HAP-1 (cell line): ENCODE data around the gene SAMSN1.

ENCODE experiments used
- DNase-seq, 2 experiments: peaks; one replicate each; pipeline ENCODE4 v3.0.0-alpha.2; 2016 to 2020; ENCODE audit warnings: low spot score in 2 of 2
- H3K27me3 ChIP-seq: fragments of 250-450 bp; sonication (Bioruptor Pico); 2 replicates; pipeline ENCODE4 v1.5.1; 2020; ENCODE audit warnings: low read depth, mild to moderate bottlenecking, moderate library complexity
- H3K36me3 ChIP-seq: fragments of 250-450 bp; sonication (Bioruptor Pico); replicated peaks from 2 replicates; pipeline ENCODE4 v1.5.1; 2020; ENCODE audit warnings: mild to moderate bottlenecking
- H3K4me1 ChIP-seq: fragments of 250-450 bp; sonication (Bioruptor Pico); 2 replicates; pipeline ENCODE4 v1.5.1; 2020; ENCODE audit warnings: mild to moderate bottlenecking
- H3K4me3 ChIP-seq: fragments of 250-450 bp; sonication (Bioruptor Pico); 2 replicates; pipeline ENCODE4 v1.5.1; 2020; ENCODE audit warnings: mild to moderate bottlenecking, moderate library complexity
- H3K9me3 ChIP-seq: fragments of 250-450 bp; sonication (Bioruptor Pico); 2 replicates; pipeline ENCODE4 v1.5.1; 2020; ENCODE audit warnings: mild to moderate bottlenecking, moderate library complexity
- in situ Hi-C: fragments of 300-500 bp; cut with MboI; formaldehyde crosslinking; loops from 3 replicates; pipeline ENCODE4 v1.14.3; 2020; ENCODE audit warnings: low sequenced_read_pairs, inconsistent platforms, mixed read lengths

SAMSN1 gene

GRCh38 chr21:14545906-14546480 is at the start of gene SAMSN1:
Gene SAMSN1 (minus strand): TSS chr21:14546315. CDS start chr21:14546261, 54 bp downstream.
- no peaks in the 10 kb centered on the region for H3K27me3 ChIP-seq
- H3K4me1 ChIP-seq, result no peaks in the 10 kb centered on the region
- H3K4me3 ChIP-seq, result no peak within 1 kb of the TSS
- in situ Hi-C loops, result no loop called here
- no peaks in the 10 kb centered on the region for H3K36me3 ChIP-seq
- H3K9me3 ChIP-seq, result no peaks in the 10 kb centered on the region
- no peak for DNase-seq

- Histone ChIP-seq H3K4me1 (no peaks in the 10 kb centered on the region), H3K27me3 (no peaks in the 10 kb centered on the region), H3K9me3 (no peaks in the 10 kb centered on the region), H3K4me3 (no peak overlapping the region), H3K36me3 (no peaks in the 10 kb centered on the region)
- DNase-seq, result no peak
- in situ Hi-C loops, result no loop called here
These were observed 49.3 kb upstream of the SAMSN1 start for GRCh38 chr21:14595449-14595848.

GRCh38 chr21:14594967-14595366 is 48.9 kb upstream of the SAMSN1 start:
- in situ Hi-C loops, result no loop called here

GRCh38 chr21:14593230-14593629 is 47.1 kb upstream of the SAMSN1 start:
- H3K4me1 ChIP-seq, result no peaks in the 10 kb centered on the region
- H3K36me3 ChIP-seq, result no peaks in the 10 kb centered on the region
- in situ Hi-C loops, result no loop called here
- no peaks in the 10 kb centered on the region for H3K9me3 ChIP-seq
- no peak overlapping the region for H3K4me3 ChIP-seq
- DNase-seq, result no peak
- no peaks in the 10 kb centered on the region for H3K27me3 ChIP-seq

More at GRCh38 chr21:14594967-14595366, 48.9 kb upstream of the SAMSN1 start:
- no peak overlapping the region for H3K4me3 ChIP-seq
- H3K4me1 ChIP-seq, result no peaks in the 10 kb centered on the region
- no peaks in the 10 kb centered on the region for H3K27me3 ChIP-seq
- H3K9me3 ChIP-seq, result no peaks in the 10 kb centered on the region
- no peak for DNase-seq
- H3K36me3 ChIP-seq, result no peaks in the 10 kb centered on the region

- Histone ChIP-seq H3K9me3 (no peaks in the 10 kb centered on the region), H3K27me3 (no peaks in the 10 kb centered on the region), H3K4me3 (no peak overlapping the region), H3K36me3 (no peaks in the 10 kb centered on the region), H3K4me1 (no peaks in the 10 kb centered on the region)
- in situ Hi-C loops, result no loop called here
- no peak for DNase-seq
These were observed 46.3 kb upstream of the SAMSN1 start for GRCh38 chr21:14592296-14593000.

GRCh38 chr21:14591882-14592281 is 45.8 kb upstream of the SAMSN1 start:
- no peaks in the 10 kb centered on the region for H3K27me3 ChIP-seq
- H3K9me3 ChIP-seq, result no peaks in the 10 kb centered on the region
- no peaks in the 10 kb centered on the region for H3K4me1 ChIP-seq
- no peaks in the 10 kb centered on the region for H3K36me3 ChIP-seq
- in situ Hi-C loops, result no loop called here
- no peak for DNase-seq
- no peak overlapping the region for H3K4me3 ChIP-seq

- H3K27me3 ChIP-seq, result no peaks in the 10 kb centered on the region
- in situ Hi-C loops, result no loop called here
- no peaks in the 10 kb centered on the region for H3K36me3 ChIP-seq
- H3K4me1 ChIP-seq, result no peaks in the 10 kb centered on the region
- no peak overlapping the region for H3K4me3 ChIP-seq
- no peak for DNase-seq
- H3K9me3 ChIP-seq, result no peaks in the 10 kb centered on the region
These were observed 45.3 kb upstream of the SAMSN1 start for GRCh38 chr21:14591377-14591776.

- Histone ChIP-seq H3K9me3 (no peaks in the 10 kb centered on the region), H3K36me3 (no peaks in the 10 kb centered on the region), H3K4me3 (no peak overlapping the region), H3K4me1 (no peaks in the 10 kb centered on the region), H3K27me3 (no peaks in the 10 kb centered on the region)
- in situ Hi-C loops, result no loop called here
- DNase-seq, result no peak
These were observed 43.9 kb upstream of the SAMSN1 start for GRCh38 chr21:14589855-14590563.

- Histone ChIP-seq H3K4me1 (no peaks in the 10 kb centered on the region), H3K9me3 (no peaks in the 10 kb centered on the region), H3K4me3 (no peak overlapping the region), H3K27me3 (no peaks in the 10 kb centered on the region), H3K36me3 (no peaks in the 10 kb centered on the region)
- DNase-seq, result no peak
- in situ Hi-C loops, result no loop called here
These were observed 41.2 kb upstream of the SAMSN1 start for GRCh38 chr21:14587266-14587665.

- H3K4me3 ChIP-seq, result no peak overlapping the region
- no peaks in the 10 kb centered on the region; the same call in 1 of the 2 replicates for H3K9me3 ChIP-seq
- H3K36me3 ChIP-seq, result no peaks in the 10 kb centered on the region
- in situ Hi-C loops, result no loop called here
- H3K4me1 ChIP-seq, result no peaks in the 10 kb centered on the region
- H3K27me3 ChIP-seq, result no peaks in the 10 kb centered on the region
- no peak for DNase-seq
These were observed 39.0 kb upstream of the SAMSN1 start for GRCh38 chr21:14585122-14585521.

- no peak for DNase-seq
- in situ Hi-C loops, result no loop called here
These were observed 38.4 kb upstream of the SAMSN1 start for GRCh38 chr21:14584357-14585095.

GRCh38 chr21:14583629-14584255 is 37.6 kb upstream of the SAMSN1 start:
- no peak for DNase-seq
- in situ Hi-C loops, result no loop called here
- H3K36me3 ChIP-seq, result no peaks in the 10 kb centered on the region
- H3K9me3 ChIP-seq, result no peaks in the 10 kb centered on the region; the same call in 1 of the 2 replicates
- H3K4me3 ChIP-seq, result no peak overlapping the region
- no peaks in the 10 kb centered on the region for H3K4me1 ChIP-seq
- no peaks in the 10 kb centered on the region for H3K27me3 ChIP-seq

More at GRCh38 chr21:14584357-14585095, 38.4 kb upstream of the SAMSN1 start:
- H3K9me3 ChIP-seq, result no peaks in the 10 kb centered on the region; the same call in 1 of the 2 replicates
- no peaks in the 10 kb centered on the region for H3K36me3 ChIP-seq
- H3K27me3 ChIP-seq, result no peaks in the 10 kb centered on the region
- no peak overlapping the region for H3K4me3 ChIP-seq
- no peaks in the 10 kb centered on the region for H3K4me1 ChIP-seq

- in situ Hi-C loops, result no loop called here
- Histone ChIP-seq H3K4me3 (no peak overlapping the region), H3K27me3 (no peaks in the 10 kb centered on the region), H3K36me3 (no peaks in the 10 kb centered on the region), H3K9me3 (no peaks in the 10 kb centered on the region; the same call in 1 of the 2 replicates), H3K4me1 (no peaks in the 10 kb centered on the region)
- no peak for DNase-seq
These were observed 37.0 kb upstream of the SAMSN1 start for GRCh38 chr21:14582934-14583628.
